GM12878 (cell line): ENCODE data around the gene POLE2. TPM values are rescaled to one million over a fixed set of nuclear protein-coding genes. Genes with fewer than 3 reads are reported as not detected.

Experiments used
- ATAC-seq: fragments of 200-7000 bp; cut with Tn5 transposase; 3 replicates; pipeline ENCODE4 v1.9.1; 2020; ENCODE audit warnings: mild to moderate bottlenecking, moderate library complexity
- BruUV-seq: library from RNA; stranded (reverse); fragments of 400-500 nt; replicated peaks from 2 replicates; lab custom pipeline; 2021; lab: Mats Ljungman, UMichigan
- CTCF ChIA-PET: fragments of 300-600 bp; sonication (Branson Sonifier 250); formaldehyde crosslinking; extraction: SDS; loops from one replicate; lab custom pipeline; 2021; ENCODE audit warnings: inconsistent platforms; lab: Yijun Ruan, JAX
- POLR2A ChIA-PET: fragments of 350-600 bp; formaldehyde crosslinking; extraction: SDS; loops from one replicate; lab custom pipeline; 2021; ENCODE audit warnings: inconsistent platforms; lab: Charles Lee
- RAD21 ChIA-PET: fragments of 300-600 bp; sonication (Branson Sonifier 250); formaldehyde crosslinking; loops from one replicate; lab custom pipeline; 2023; ENCODE audit warnings: antibody characterized with exemption; ENCODE audit not compliant: unreplicated experiment; lab: Charles Lee
- SMC1A ChIA-PET: fragments of 300-600 bp; sonication (Branson Sonifier 250); formaldehyde crosslinking; loops from one replicate; lab custom pipeline; 2023; ENCODE audit not compliant: unreplicated experiment, uncharacterized antibody; lab: Charles Lee
- DNase-seq: peaks from one replicate; pipeline ENCODE4 v3.0.0-alpha.2; 2011; ENCODE audit warnings: low read depth, low spot score
- FAIRE-seq: peaks from 3 replicates; lab custom pipeline; 2011; peaks lifted over from hg19 to GRCh38; lab: Jason Lieb, UNC
- H2AFZ ChIP-seq: 2 replicates; pipeline ENCODE4 v1.6.0; 2011; ENCODE audit warnings: low read depth, low read length, control low read depth; ENCODE audit not compliant: control insufficient read depth
- H3K27ac ChIP-seq: 2 replicates; pipeline ENCODE4 v1.5.1; 2011; ENCODE audit warnings: control low read depth; ENCODE audit not compliant: control insufficient read depth, insufficient read depth
- H3K27me3 ChIP-seq, 2 experiments: replicated peaks in 1 of 2; 2 replicates each; pipeline versions ENCODE4 v1.6.0 to v1.6.1; 2011; ENCODE audit warnings: low read length in 1 of 2; ENCODE audit not compliant: control insufficient read depth in 2 of 2, insufficient read depth in 2 of 2
- H3K36me3 ChIP-seq, 2 experiments: 2 replicates each; pipeline ENCODE4 v1.5.1; 2011; ENCODE audit warnings: low read length in 1 of 2; ENCODE audit not compliant: control insufficient read depth in 2 of 2, insufficient read depth in 2 of 2
- H3K4me1 ChIP-seq: 2 replicates; pipeline ENCODE4 v1.6.1; 2011; ENCODE audit warnings: mild to moderate bottlenecking, low read length, moderate library complexity, mixed read lengths; ENCODE audit not compliant: control insufficient read depth, insufficient read depth
- H3K4me2 ChIP-seq: 2 replicates; pipeline ENCODE4 v1.6.0; 2011; ENCODE audit warnings: control low read depth; ENCODE audit not compliant: control insufficient read depth, insufficient read depth
- H3K4me3 ChIP-seq: fragments of 200-600 bp; sonication (generic); 2 replicates; pipeline ENCODE4 v1.5.1; 2016
- H3K79me2 ChIP-seq: 2 replicates; pipeline ENCODE4 v1.6.0; 2011; ENCODE audit warnings: low read length; ENCODE audit not compliant: control insufficient read depth, insufficient read depth
- H3K9ac ChIP-seq: 2 replicates; pipeline ENCODE4 v1.8.0; 2011; ENCODE audit warnings: low read length, control low read depth, mixed read lengths; ENCODE audit not compliant: control insufficient read depth, insufficient read depth
- H3K9me3 ChIP-seq: replicated peaks from 3 replicates; pipeline ENCODE4 v1.5.1; 2011; ENCODE audit warnings: mild to moderate bottlenecking, low read length; ENCODE audit not compliant: control insufficient read depth, insufficient read depth
- H4K20me1 ChIP-seq: 2 replicates; pipeline ENCODE4 v1.6.0; 2011; ENCODE audit not compliant: control insufficient read depth, insufficient read depth
- ATF7 ChIP-seq: fragments of 450-650 bp; IDR thresholded peaks from 2 replicates; pipeline ENCODE4 v1.6.1; 2016; ENCODE audit warnings: low read depth, mild to moderate bottlenecking
- CBFB ChIP-seq: IDR thresholded peaks from 2 replicates; pipeline ENCODE4 v1.6.1; 2016; ENCODE audit warnings: antibody characterized with exemption, low read depth
- CUX1 ChIP-seq: IDR thresholded peaks from 2 replicates; pipeline ENCODE4 v1.6.1; 2012; ENCODE audit warnings: improper control_type of control experiment, low read depth, low read length; ENCODE audit not compliant: insufficient replicate concordance
- FOXK2 ChIP-seq: fragments of 450-650 bp; IDR thresholded peaks from 2 replicates; pipeline ENCODE4 v1.6.1; 2017; ENCODE audit warnings: mild to moderate bottlenecking, moderate library complexity
- FOXM1 ChIP-seq: IDR thresholded peaks from 2 replicates; pipeline ENCODE4 v1.6.1; 2012; ENCODE audit warnings: low read depth, mild to moderate bottlenecking, inconsistent platforms, low read length, moderate library complexity
- IRF4 ChIP-seq: IDR thresholded peaks from 2 replicates; pipeline ENCODE4 v1.6.1; 2011; ENCODE audit warnings: low read depth, low read length
- MEF2B ChIP-seq: fragments of 450-650 bp; IDR thresholded peaks from 2 replicates; pipeline ENCODE4 v1.6.1; 2018; ENCODE audit warnings: mild to moderate bottlenecking, moderate library complexity; ENCODE audit not compliant: partially characterized antibody, poor library complexity, severe bottlenecking
- MXI1 ChIP-seq: fragments of 150-350 bp; IDR thresholded peaks from 2 replicates; pipeline ENCODE4 v1.6.1; 2011; ENCODE audit warnings: low read depth, mild to moderate bottlenecking, inconsistent platforms, low read length, improper control_type of control experiment
- NFYB ChIP-seq: IDR thresholded peaks from 2 replicates; pipeline ENCODE4 v1.6.1; 2011; ENCODE audit warnings: low read depth, mild to moderate bottlenecking, low read length, improper control_type of control experiment, moderate library complexity; ENCODE audit not compliant: insufficient read depth
- POLR2AphosphoS2 ChIP-seq: IDR thresholded peaks from 2 replicates; pipeline ENCODE4 v1.6.1; 2011; ENCODE audit warnings: low read depth, mild to moderate bottlenecking, low read length, improper control_type of control experiment, moderate library complexity
- RAD51 ChIP-seq: fragments of 450-650 bp; IDR thresholded peaks from 2 replicates; pipeline ENCODE4 v1.6.1; 2016; ENCODE audit warnings: moderate library complexity, mild to moderate bottlenecking, inconsistent platforms
- SMAD1 ChIP-seq: fragments of 450-650 bp; IDR thresholded peaks from 2 replicates; pipeline ENCODE4 v1.6.1; 2018; ENCODE audit warnings: mild to moderate bottlenecking, low read depth; ENCODE audit not compliant: partially characterized antibody
- STAT1 ChIP-seq: fragments of 450-650 bp; conservative IDR thresholded peaks from 2 replicates; pipeline ENCODE4 v1.6.1; 2014; ENCODE audit warnings: antibody characterized with exemption, mild to moderate bottlenecking
- TCF12 ChIP-seq: IDR thresholded peaks from 2 replicates; pipeline ENCODE4 v1.6.1; 2011; ENCODE audit warnings: low read depth, mild to moderate bottlenecking, low read length
- USF1 ChIP-seq: IDR thresholded peaks from 2 replicates; pipeline ENCODE4 v1.6.1; 2011; ENCODE audit warnings: borderline replicate concordance, low read depth, mild to moderate bottlenecking, moderate library complexity, mixed read lengths, low read length; ENCODE audit not compliant: insufficient read depth; ENCODE audit errors: extremely low read length
- ZBED1 ChIP-seq: IDR thresholded peaks from 2 replicates; pipeline ENCODE4 v1.6.1; 2016; ENCODE audit warnings: borderline replicate concordance
- ZNF24 ChIP-seq: fragments of 450-650 bp; IDR thresholded peaks from 2 replicates; pipeline ENCODE4 v1.6.1; 2017; ENCODE audit warnings: antibody characterized with exemption, mild to moderate bottlenecking
- in situ Hi-C: fragments of 300-500 bp; cut with MboI; formaldehyde crosslinking; loops from 9 replicates; pipeline ENCODE4 v1.14.3; 2018; ENCODE audit warnings: mixed read lengths
- intact Hi-C: fragments of 100-400 bp; cut with micrococcal nuclease; formaldehyde crosslinking; loops from one replicate; pipeline ENCODE4 v1.14.2; 2022; ENCODE audit not compliant: unreplicated experiment
- polyA plus RNA-seq, 11 experiments: library from polyadenylated mRNA; depleted of rRNA in 4 of 11; unstranded in 6 of 11; stranded (reverse) in 5 of 11; fragments of >200 nt; fragmentation: Nextera tagmentation in 4 of 11; fragmentation: Illumina TruSeq in 1 of 11; extraction: Ambion mirVana in 4 of 11; extraction: Trizol in 1 of 11; gene quantifications; 1 replicate in 1 of 11; 2 replicates in 10 of 11; pipeline versions ENCODE4 v1.2.1 to v1.2.3, GENCODE V29; 2011 to 2016; ENCODE audit warnings: inconsistent platforms in 2 of 11, missing spikeins in 2 of 11, low read depth in 1 of 11
- total RNA-seq, 4 experiments: library from RNA; depleted of rRNA in 3 of 4; stranded (reverse); fragments of >200 nt in 3 of 4; fragmentation: Illumina TruSeq in 1 of 4; extraction: Trizol in 1 of 4; gene quantifications; 2 replicates each; pipeline versions ENCODE4 v1.2.1 to v1.2.3, GENCODE V29; 2013 to 2021
- TF ChIP-seq, protein P1 (sequence below): IDR thresholded peaks from 2 replicates; pipeline ENCODE4 v1.6.1; 2011; ENCODE audit warnings: borderline replicate concordance, low read depth, mild to moderate bottlenecking, moderate library complexity, low read length; ENCODE audit not compliant: insufficient read depth, poor library complexity, severe bottlenecking

POLE2 gene
- total and polyA plus RNA-seq, 10 of the 15 experiments (the other 5 are each of a cell fraction or from before 2014, with no cell fraction given) = 22.0 to 45.6 (median 38.8) TPM

DNA sequence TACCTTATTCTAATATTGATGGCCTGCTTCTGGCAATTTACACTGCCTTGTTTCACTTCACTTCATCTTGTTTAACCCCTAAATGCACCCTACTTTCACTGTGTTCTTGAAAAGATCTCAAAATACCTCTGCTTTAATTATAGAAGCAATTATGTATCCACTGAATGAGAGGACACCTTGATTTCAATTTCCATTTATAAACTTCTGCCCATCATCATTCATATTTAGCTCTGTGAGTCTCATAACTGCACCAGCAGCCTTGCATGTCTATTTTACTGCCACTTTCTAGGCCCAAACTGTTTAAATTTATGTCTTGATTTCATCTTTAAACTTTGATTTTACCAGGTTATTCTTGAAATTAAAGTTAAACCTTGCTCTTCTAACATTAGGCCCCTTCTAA, 45.9 kb downstream of the POLE2 start:
- in situ Hi-C loops = no loop called here
- peak; percentile 20 for TF ChIP-seq MEF2B
- TF ChIP-seq IRF4 = no peak
- peak; percentile 33; the same call in 1 of the 2 replicates for TF ChIP-seq ZBED1
- 0 out of 2 replicates have a peak, but pooled peaks have one; percentile 17 for TF ChIP-seq ZNF24
- TF ChIP-seq SMAD1 = no peak
- TF ChIP-seq MXI1 = no peak
- TF ChIP-seq FOXM1 = no peak
- TF ChIP-seq STAT1 = no peak
- TF ChIP-seq RAD51 = no peak
- TF ChIP-seq NFYB = no peak
- TF ChIP-seq POLR2AphosphoS2 = no peak
- no peak for TF ChIP-seq TCF12
- TF ChIP-seq USF1 = no peak
- TF ChIP-seq FOXK2 = no peak
- TF ChIP-seq, protein P1, sequence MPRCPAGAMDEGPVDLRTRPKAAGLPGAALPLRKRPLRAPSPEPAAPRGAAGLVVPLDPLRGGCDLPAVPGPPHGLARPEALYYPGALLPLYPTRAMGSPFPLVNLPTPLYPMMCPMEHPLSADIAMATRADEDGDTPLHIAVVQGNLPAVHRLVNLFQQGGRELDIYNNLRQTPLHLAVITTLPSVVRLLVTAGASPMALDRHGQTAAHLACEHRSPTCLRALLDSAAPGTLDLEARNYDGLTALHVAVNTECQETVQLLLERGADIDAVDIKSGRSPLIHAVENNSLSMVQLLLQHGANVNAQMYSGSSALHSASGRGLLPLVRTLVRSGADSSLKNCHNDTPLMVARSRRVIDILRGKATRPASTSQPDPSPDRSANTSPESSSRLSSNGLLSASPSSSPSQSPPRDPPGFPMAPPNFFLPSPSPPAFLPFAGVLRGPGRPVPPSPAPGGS = no peak
- no peak for TF ChIP-seq ATF7
- TF ChIP-seq CBFB = no peak
- TF ChIP-seq CUX1 = no peak

More for the DNA sequence above, 45.9 kb downstream of the POLE2 start:
- H4K20me1 ChIP-seq = no peaks in the 10 kb centered on the region
- no peak overlapping the region for H3K9ac ChIP-seq
- ChIA-PET POLR2A (interaction anchor here (0.6 kb wide), 1 partner anchor 45 kb away, joined by 3 read pairs; no protein-coding TSS in a partner anchor), CTCF (interaction anchor here (0.8 kb wide), 1 partner anchor 73 kb away, joined by 3 read pairs; no protein-coding TSS in a partner anchor), SMC1A (interaction anchor here (1.4 to 1.9 kb wide), 2 partner anchors 134 to 211 kb away, joined by 3 to 5 read pairs; partner anchors contain the start of gene NEMF), RAD21 (interaction anchor here (1.4 kb wide), 1 partner anchor 125 kb away, joined by 4 read pairs; the partner anchor contains the start of gene KLHDC2)
- no peak for FAIRE-seq
- peaks cover 22% of the 10 kb centered on the region for H3K79me2 ChIP-seq
- H3K9me3 ChIP-seq = no peaks in the 10 kb centered on the region
- peaks cover 0 to 11% of the 10 kb centered on the region in 2 experiments; a peak in 1 of 4 replicates for H3K36me3 ChIP-seq
- H2AFZ ChIP-seq = no peak overlapping the region; the same call in 1 of the 2 replicates
- H3K27me3 ChIP-seq = no peaks in the 10 kb centered on the region
- DNase-seq = no peak
- intact Hi-C loops = no loop called here
- peaks cover 9% of the 10 kb centered on the region for H3K4me1 ChIP-seq
- ATAC-seq = no peak; the same call in 1 of the 3 replicates
- H3K4me3 ChIP-seq = no peak overlapping the region
- no peak overlapping the region for H3K27ac ChIP-seq
- H3K4me2 ChIP-seq = peak overlapping the region; percentile 39
- no TSS peak for BruUV-seq
